Mammary epithelial cell (primary cell): Measurements from ENCODE around the gene ZBED1.

Source experiments
- EZH2 ChIP-seq: IDR thresholded peaks from 2 replicates; pipeline ENCODE4 v1.6.1; 2012; ENCODE audit warnings: low read length, inconsistent platforms, borderline replicate concordance
- TF ChIP-seq, protein P1 (sequence below), 2 donors: IDR thresholded peaks in 1 of 2; conservative IDR thresholded peaks in 1 of 2; 2 replicates each; pipeline ENCODE4 v1.5.1; 2011 to 2012; ENCODE audit warnings: inconsistent platforms in 2 of 2, low read length in 2 of 2, mild to moderate bottlenecking in 2 of 2, control low read depth in 1 of 2, low read depth in 1 of 2; ENCODE audit not compliant: insufficient read depth in 1 of 2; ENCODE audit errors: extremely low read depth in 1 of 2

DNA sequence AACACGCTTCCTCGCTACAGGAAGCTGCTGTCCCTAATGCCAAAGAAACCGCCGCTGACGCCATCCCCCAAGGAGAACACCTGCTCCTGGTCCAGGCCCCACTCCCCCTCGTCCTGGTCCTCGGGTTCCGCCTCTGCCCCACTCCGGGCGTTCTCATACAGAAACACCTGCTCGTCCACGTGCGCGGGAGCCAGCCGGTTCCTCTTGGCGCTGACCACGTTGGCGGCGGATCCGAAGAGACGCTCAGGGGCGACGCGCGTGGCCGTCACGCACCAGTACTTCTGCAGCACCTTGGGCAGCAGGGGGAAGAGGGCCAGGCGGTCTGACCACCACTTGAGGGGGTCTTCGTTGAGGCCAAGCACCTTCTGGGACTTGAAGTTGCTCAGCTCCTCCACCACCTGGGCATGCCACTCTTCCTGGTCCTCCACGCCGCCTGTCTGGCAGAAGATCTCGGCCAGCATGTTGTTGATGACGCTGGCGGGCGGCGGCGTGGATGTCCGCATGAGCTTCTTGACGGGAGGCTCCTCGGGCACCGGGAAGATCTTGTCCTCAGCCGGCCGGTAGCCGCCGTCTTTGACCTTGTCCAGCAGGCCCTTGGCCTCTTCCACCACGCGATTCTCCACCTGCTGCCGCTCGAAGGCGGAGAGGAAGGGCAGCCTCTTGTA, 12.0 kb downstream of the ZBED1 start:
- TF ChIP-seq, protein P1, sequence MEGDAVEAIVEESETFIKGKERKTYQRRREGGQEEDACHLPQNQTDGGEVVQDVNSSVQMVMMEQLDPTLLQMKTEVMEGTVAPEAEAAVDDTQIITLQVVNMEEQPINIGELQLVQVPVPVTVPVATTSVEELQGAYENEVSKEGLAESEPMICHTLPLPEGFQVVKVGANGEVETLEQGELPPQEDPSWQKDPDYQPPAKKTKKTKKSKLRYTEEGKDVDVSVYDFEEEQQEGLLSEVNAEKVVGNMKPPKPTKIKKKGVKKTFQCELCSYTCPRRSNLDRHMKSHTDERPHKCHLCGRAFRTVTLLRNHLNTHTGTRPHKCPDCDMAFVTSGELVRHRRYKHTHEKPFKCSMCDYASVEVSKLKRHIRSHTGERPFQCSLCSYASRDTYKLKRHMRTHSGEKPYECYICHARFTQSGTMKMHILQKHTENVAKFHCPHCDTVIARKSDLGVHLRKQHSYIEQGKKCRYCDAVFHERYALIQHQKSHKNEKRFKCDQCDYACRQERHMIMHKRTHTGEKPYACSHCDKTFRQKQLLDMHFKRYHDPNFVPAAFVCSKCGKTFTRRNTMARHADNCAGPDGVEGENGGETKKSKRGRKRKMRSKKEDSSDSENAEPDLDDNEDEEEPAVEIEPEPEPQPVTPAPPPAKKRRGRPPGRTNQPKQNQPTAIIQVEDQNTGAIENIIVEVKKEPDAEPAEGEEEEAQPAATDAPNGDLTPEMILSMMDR (conservative IDR thresholded peaks at IDR 0.05 in 1 of 2, IDR thresholded peaks at IDR 0.05 in 1 of 2; ENCODE audit: extremely low read depth in 1 of 2, insufficient read depth in 1 of 2, low read depth in 1 of 2, low read length in 2 of 2), result no peak
- no peak for TF ChIP-seq EZH2
